GM21447 (cell line): ENCODE results near the gene GPR160.

Source experiments
- ATAC-seq: cut with Tn5 transposase; IDR thresholded peaks from one replicate; pipeline ENCODE4 v1.9.1; 2021; ENCODE audit not compliant: unreplicated experiment

Gene GPR160

GRCh38 chr3:170027233-170028102 lies 10.3 kb upstream of the GPR160 start:
- no peak for ATAC-seq

- no peak for ATAC-seq
These were observed 4.3 kb upstream of the GPR160 start for GRCh38 chr3:170033489-170033888.

GRCh38 chr3:170038434-170039110 lies 777 bp downstream of the GPR160 start:
- ATAC-seq = no peak

- no peak for ATAC-seq
These were observed 2.6 kb downstream of the GPR160 start for GRCh38 chr3:170040418-170040817.

- no peak for ATAC-seq
These were observed 5.7 kb downstream of the GPR160 start for GRCh38 chr3:170043506-170043905.

- no peak for ATAC-seq
These were observed 6.5 kb downstream of the GPR160 start for GRCh38 chr3:170044271-170044670.

GRCh38 chr3:170044795-170045244 lies 7.0 kb downstream of the GPR160 start:
- peak; percentile 86 for ATAC-seq

GRCh38 chr3:170046269-170047132 lies 8.7 kb downstream of the GPR160 start:
- no peak for ATAC-seq

- ATAC-seq = no peak
These were observed 9.3 kb downstream of the GPR160 start for GRCh38 chr3:170047133-170047404.

- no peak for ATAC-seq
These were observed 11.6 kb downstream of the GPR160 start for GRCh38 chr3:170049146-170050000.

GRCh38 chr3:170050753-170051152 lies 13.0 kb downstream of the GPR160 start:
- no peak for ATAC-seq

GRCh38 chr3:170052398-170052797 lies 14.6 kb downstream of the GPR160 start:
- no peak for ATAC-seq

- no peak for ATAC-seq
These were observed 16.4 kb downstream of the GPR160 start for GRCh38 chr3:170054204-170054603.

GRCh38 chr3:170055209-170055608 lies 17.4 kb downstream of the GPR160 start:
- peak; percentile 59 for ATAC-seq

GRCh38 chr3:170056710-170057454 lies 19.1 kb downstream of the GPR160 start:
- peak; percentile 87 for ATAC-seq

- no peak for ATAC-seq
These were observed 19.8 kb downstream of the GPR160 start for GRCh38 chr3:170057550-170057949.

GRCh38 chr3:170058127-170058526 lies 20.3 kb downstream of the GPR160 start:
- ATAC-seq = no peak

- no peak for ATAC-seq
These were observed 21.7 kb downstream of the GPR160 start for GRCh38 chr3:170059447-170059846.

GRCh38 chr3:170062068-170062467 lies 24.3 kb downstream of the GPR160 start:
- ATAC-seq = no peak

- ATAC-seq = no peak
These were observed 25.0 kb downstream of the GPR160 start for GRCh38 chr3:170062769-170063168.
